Kasumi-1 (cell line): Measurements from ENCODE around the gene AVEN.

ENCODE experiments used
- DNase-seq, 2 experiments: peaks; one replicate each; lab custom pipeline; 2025; lab: John Stamatoyannopoulos, UW

AVEN gene

DNA sequence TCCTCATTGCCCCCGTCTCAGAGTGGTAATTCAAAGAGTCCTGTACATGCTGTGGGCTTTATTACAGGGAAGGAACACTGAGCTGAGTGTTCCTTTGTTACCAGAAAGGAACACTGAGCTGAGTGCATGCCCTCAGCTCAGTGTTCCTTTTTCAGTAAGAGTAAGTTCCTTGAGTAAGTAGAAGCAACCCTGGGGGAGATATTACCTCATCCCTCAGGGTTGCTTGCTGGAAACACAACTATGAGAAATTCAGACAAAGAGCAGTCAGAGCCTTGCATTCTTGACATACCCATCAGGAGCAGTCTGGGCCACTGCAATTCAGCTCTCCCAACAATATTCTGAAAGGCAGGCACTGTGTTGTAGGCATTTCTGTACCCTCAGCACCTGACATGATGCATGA, 53.7 kb downstream of the AVEN start:
- no peak for DNase-seq

- no peak for DNase-seq
These were observed 56.5 kb downstream of the AVEN start for GRCh38 chr15:33982516-33982915.

GRCh38 chr15:33980159-33980558, 58.8 kb downstream of the AVEN start:
- DNase-seq: no peak

- DNase-seq: peak; percentile 1 to 5
These were observed 63.9 kb downstream of the AVEN start for GRCh38 chr15:33975022-33975565.

- no peak for DNase-seq
These were observed 67.2 kb downstream of the AVEN start for GRCh38 chr15:33971811-33972210.

GRCh38 chr15:33968821-33969220, 70.2 kb downstream of the AVEN start:
- DNase-seq: no peak

GRCh38 chr15:33968224-33968623, 70.8 kb downstream of the AVEN start, which contains the start of gene CHRM5:
TSS of gene CHRM5 (plus strand) at chr15:33968497. CDS start at chr15:34062718, 94,221 bp downstream.
- DNase-seq: no peak

DNA sequence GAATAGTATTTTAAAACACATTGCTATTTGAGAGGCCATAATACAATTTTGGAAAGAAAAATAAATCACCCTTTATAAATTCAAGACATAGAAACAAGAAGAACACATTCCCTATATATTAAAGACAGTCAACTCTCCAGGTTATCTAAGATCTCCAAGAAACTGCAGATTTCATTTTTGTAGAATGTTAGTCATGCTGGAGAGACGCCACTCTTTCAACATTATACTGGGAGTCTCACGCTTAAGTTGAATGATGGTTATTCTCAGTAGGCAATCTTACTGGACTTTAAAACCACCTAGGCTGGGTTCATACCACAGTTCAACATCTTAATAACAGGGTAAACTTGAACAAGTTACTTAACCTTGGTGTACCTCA, 74.4 kb downstream of the AVEN start:
- no peak for DNase-seq

DNA sequence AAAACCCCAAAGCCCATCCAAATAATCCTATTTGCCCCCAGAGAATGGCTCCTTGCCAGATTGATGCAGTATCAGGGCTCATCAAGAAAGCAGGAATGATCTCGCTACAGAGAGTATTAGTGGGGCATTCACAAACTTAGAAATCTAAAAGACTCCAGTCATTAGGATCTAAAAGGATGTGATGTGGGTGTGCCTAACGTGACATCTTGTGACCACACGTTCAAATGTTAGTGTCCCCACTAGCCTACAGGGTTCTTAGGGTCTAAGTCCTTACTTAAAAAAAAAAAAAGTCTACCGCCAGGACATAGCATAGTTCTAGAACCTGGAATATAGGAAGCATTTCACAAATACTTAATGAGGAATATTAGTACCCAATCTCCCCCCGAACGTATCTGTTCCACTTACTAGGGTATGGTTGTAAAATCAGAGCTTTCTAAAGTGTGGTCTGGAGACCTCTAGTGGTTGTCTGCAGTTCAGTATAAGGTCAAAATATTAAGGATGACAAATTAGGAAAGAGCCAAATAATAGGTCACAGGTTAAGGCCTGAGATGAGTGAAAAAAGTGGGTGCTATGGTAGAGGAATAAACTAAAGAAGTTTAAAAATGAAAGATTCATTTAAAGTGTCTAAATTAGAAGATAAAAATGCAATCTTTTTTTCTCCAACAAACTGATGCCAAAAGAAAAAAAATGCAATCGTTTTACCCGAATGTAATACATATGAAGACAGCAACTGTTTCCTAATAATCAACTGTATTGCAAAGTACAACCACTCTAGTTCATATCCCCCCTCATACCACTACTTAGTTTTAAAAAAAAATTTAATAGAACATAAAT, 75.0 kb downstream of the AVEN start:
- peak; percentile 26 to 31 for DNase-seq

GRCh38 chr15:33960549-33960935, 78.5 kb downstream of the AVEN start:
- DNase-seq: no peak

- DNase-seq: peak; percentile 31 to 55
These were observed 79.0 kb downstream of the AVEN start for GRCh38 chr15:33959844-33960548.

- no peak for DNase-seq
These were observed 82.6 kb downstream of the AVEN start for GRCh38 chr15:33956397-33956796.

- DNase-seq: no peak
These were observed 83.1 kb downstream of the AVEN start for GRCh38 chr15:33955945-33956344.

DNA sequence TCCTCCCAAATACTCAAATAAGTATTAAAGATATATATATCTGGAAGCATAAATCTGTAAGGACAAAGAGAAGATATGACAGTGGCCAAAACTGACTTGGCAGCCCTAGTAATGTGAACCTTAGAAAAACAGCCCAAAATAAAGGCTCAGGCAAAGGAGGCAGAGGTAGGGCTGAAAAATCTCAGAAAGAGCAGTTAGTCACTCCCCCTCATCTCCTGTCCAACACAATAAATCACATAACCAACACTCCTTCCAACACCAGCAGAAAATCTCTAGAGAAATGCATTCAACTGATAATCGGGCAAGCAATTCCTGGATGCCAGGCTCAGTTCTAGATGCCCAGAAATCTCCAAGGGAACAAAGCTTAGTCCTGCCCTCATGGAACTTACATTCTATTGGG, 92.9 kb downstream of the AVEN start:
- DNase-seq: no peak

DNA sequence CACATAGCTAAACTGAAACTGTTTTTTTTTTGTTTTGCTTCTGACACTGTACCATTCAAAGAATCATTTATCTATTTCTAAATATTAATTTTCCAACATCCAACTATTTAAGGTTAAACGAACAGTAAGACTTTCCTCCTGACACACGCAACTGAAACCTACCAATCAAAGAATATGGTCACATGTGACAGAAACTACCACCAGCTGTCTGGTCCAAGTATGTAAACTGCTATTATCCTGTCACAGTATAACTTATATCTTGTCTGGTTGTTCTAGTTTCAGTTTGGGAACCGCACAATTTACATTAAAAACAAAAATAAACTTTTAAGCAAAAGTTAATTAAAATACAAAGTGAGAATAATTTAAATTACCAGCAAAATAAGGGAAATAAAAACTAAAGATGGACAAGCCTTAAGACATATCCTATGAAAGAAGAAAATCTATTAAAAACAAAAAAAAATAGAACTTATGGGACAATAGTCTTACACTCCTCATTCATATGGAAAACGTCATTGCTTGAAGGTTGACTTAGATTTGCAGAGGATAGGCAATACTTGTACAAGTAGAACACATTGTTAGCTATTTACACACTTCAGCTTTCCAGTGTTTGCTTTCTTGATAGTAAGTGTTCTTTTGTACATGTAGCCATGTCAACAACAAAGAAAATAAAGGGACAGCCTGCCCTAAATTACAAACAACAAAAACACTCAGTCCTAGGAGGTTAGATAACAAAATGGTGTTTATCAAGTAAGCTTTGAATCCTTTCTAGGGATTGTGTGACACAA, 97.5 kb downstream of the AVEN start:
- no peak for DNase-seq

- DNase-seq: no peak
These were observed 104.1 kb downstream of the AVEN start for GRCh38 chr15:33934921-33935320.

DNA sequence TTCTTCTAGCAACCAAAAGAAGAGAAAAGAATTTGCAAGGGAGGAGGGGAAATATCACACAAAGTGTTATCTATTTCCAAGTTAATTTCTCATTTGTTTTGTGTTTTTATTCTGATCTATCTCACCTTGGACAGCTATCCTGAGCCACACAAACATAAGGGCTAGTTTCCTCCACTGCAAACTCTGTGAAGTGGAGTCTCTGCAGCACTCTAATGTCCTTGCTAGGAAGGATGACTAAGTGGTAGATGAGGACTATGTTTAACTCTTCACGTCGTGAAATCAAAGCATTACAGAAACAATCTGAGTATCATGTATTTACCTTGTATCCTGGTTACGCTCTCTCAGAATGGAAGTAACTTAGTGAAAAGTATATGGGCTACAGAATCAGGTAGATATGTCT, 104.6 kb downstream of the AVEN start:
- DNase-seq: no peak

GRCh38 chr15:33932734-33933133, 106.3 kb downstream of the AVEN start:
- no peak for DNase-seq

DNA sequence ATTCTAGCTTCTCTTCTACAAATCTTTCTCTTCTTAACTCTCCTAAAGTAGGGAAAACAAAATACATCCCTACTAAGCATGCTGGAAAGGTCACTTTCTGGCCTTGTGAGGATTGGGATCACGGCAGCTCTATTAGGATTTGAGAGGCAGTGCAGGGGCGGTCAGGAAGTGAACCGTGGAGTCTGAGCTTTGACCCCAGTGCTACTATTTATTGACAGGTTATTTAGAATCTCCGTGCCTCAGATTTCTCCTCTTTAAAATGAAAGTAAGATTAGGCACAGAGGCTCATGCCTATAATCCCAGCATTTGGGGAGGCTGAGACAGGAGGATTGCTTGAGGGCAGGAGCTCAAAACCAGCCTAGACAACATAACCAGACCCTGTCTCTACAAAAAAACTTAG, 112.7 kb downstream of the AVEN start:
- no peak for DNase-seq

DNA sequence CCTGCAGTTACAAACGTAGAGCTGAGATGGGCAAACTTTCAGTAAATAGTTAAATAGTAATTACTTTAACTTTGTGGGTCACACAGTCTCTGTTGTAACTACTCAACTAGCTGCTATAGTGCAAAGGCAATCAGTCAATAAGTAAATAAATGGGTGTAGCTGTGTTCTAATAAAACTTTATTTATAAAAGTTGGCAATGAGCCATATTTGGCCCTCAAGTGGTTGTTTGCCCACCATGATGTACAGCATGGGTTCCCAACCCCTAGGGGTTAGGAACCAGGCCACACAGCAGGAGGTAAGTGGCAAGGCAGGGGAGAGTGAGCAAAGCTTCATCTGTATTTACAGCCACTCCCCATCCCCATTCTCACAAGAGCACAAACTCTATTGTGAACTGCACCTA, 115.6 kb downstream of the AVEN start:
- no peak for DNase-seq

DNA sequence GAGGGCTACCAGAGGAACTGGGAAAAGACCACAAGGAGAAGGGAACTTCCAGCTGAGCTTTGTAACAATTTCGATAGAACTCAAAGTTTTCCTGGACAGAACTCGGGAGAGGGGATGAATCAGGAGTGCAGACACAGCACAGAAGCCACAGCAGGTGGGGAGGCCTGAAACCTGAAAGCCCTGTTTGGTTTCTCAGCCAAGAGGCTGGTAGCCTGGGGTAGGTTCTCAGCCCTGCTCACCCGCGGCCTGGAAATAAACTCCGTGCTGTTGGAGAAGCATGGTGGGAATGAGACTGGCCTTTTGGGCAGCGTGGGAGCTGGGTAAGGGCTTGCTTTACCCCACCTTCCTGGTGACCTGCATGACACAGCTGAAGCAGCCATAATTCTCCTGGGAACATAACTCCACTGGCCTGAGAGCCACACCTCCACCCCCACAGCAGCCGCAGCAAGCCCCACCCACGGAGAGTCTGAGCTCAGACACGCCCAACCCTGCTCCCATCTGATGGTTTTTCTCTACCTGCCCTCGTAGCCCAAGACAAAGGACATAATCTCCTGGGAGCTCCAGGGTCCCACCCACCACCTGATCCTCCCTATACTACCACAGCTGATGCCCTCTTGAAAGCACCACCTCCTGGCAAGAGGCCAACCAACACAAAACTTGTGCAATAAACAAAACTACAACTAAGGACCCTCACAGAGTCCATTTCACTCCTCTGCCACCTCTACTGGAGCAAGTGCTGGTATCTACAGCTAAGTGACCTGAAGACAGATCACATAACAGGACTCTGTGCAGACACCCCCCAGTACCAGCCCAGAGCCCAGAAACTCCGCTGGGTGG, 123.2 kb downstream of the AVEN start:
- no peak for DNase-seq
